T47D (cell line): ENCODE measurements around the gene PCDH10.

ENCODE experiments used
- DNase-seq, 2 experiments: peaks; one replicate each; pipeline versions ENCODE4 v3.0.0 to v3.0.0-alpha.2; 2011 to 2012; ENCODE audit warnings: low read depth in 1 of 2, low spot score in 1 of 2
- JUND ChIP-seq: IDR thresholded peaks from 2 replicates; pipeline ENCODE4 v1.6.1; 2012; ENCODE audit warnings: low read depth
- in situ Hi-C: cut with HindIII; loops from 2 replicates; pipeline ENCODE4 v1.10.0; 2016; ENCODE audit warnings: low sequenced_read_pairs, low pct_unique_long_range_greater_than_20kb

The PCDH10 gene

DNA sequence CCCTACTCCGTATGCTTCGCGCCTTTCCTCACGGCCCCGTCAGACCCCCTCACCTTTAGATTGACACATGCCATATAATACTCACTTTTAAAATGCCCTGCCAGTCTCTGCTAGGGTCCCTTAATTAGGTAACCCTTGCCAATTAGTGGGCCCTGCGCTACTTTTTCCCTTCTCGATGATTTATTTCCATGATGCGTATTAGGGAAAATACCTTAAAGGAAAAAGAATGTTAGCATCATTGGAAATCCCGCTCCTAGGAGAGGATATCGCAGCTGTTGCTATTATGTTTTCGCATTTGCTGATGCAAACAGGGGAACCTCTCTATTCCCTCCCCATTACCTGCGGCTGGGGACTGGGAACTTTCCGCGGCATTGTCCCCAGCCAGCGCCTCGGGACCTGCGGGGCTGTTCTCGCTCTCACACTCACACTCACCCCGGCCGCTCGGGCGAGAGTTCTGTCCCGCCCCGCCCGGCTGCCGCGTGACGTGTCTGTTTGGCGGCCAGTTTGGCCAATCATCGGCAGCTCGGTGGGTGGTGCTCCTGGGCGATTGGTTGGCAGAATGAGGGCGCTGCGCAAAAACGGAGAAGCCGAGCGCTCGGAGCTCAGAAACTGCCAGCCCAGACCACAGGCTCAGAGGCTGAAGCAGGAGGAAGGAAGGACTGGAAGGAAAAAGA is at the start of gene PCDH10:
PCDH10 (plus strand) TSS at position 605 of the 674 bp plus-strand sequence. CDS start 847 bp downstream, outside the sequence.
- no peak for TF ChIP-seq JUND
- in situ Hi-C loops = no loop called here
- DNase-seq = no peak

- TF ChIP-seq JUND = no peak
- in situ Hi-C loops = no loop called here
- no peak for DNase-seq
Measured at GRCh38 chr4:133102043-133102442, 47.1 kb upstream of the PCDH10 start.

DNA sequence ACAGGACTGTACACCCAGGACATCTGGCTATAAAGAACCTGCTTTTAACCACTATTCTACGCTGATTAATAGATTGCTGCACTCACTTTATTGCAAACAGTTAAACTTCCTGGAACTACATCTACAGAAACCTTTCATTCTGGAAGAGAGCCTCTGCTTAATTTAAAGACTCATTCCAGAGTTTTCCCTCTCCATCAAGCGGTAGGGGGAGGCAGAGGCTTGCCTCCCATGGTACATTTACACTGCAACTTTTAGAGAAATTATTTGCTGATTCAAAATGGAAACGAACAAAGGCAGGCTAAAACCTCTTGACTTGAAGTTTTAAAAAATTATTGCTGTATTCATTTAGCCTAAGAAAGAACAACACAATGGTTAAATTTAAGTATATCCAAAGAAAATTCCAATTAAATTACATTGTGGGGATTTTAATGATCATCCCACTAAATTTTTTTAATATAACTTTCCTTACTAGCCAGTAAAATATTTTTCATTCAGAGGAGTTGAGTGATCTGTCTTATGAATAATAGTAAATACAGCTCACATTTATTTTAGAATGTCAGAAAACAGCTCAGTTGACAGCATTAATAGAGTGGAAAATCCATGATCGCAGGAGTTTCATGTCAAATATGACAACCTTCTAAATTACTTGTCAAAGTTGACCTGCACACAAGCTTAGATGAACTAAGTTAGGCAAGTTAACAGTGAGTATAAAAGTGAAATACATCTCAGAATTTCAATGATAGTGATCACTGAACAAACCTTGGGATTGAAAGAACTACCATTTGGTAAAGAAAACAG is 46.3 kb upstream of the PCDH10 start:
- TF ChIP-seq JUND = no peak
- DNase-seq = peak in 1 of 2 experiments; percentile 7
- in situ Hi-C loops = no loop called here

GRCh38 chr4:133112641-133113040 is 36.5 kb upstream of the PCDH10 start:
- in situ Hi-C loops = no loop called here
- no peak for DNase-seq
- TF ChIP-seq JUND = no peak

DNA sequence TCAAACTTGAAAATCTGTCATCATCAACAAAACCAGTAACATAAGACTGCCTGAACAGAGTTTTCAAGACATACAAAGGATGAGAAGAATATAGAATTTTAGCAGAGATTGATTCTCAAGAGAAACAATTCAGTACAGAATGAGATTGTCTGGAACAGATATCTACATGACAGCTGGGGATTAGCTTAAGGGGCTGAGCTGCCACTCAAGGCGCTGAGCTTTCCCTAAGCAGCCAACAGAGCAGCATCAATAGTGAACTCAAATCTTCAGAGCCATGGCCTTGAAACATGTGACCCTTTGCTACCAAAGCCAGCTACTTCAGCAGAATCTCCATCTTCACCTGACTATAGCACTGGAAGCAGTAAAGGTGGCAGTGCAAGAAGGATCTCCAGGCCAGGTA is 24.3 kb upstream of the PCDH10 start:
- no peak for DNase-seq
- in situ Hi-C loops = no loop called here
- TF ChIP-seq JUND = no peak

GRCh38 chr4:133127500-133127899 is 21.6 kb upstream of the PCDH10 start:
- in situ Hi-C loops = no loop called here
- no peak for DNase-seq
- no peak for TF ChIP-seq JUND

DNA sequence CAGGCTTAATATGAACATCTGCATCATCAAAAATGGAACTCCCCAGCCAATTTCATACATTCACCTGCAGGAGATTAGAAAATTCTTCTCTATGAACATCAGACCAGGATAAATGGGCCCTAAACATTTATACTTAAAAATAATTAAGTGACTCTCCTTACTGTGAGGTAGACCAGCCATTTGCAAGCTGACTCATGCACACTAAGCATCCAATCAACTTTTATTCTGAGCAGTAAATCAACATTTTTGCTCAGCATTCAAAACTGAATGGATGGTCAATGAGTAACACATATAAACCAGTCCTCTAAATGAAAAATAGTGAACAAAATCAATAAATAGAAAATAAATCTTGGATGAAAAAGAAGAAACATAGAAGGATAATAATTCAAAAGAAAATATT is 19.9 kb upstream of the PCDH10 start:
- in situ Hi-C loops = no loop called here
- TF ChIP-seq JUND = no peak
- no peak for DNase-seq

- DNase-seq = no peak
- no peak for TF ChIP-seq JUND
- in situ Hi-C loops = no loop called here
Measured at GRCh38 chr4:133130171-133130570, 18.9 kb upstream of the PCDH10 start.

DNA sequence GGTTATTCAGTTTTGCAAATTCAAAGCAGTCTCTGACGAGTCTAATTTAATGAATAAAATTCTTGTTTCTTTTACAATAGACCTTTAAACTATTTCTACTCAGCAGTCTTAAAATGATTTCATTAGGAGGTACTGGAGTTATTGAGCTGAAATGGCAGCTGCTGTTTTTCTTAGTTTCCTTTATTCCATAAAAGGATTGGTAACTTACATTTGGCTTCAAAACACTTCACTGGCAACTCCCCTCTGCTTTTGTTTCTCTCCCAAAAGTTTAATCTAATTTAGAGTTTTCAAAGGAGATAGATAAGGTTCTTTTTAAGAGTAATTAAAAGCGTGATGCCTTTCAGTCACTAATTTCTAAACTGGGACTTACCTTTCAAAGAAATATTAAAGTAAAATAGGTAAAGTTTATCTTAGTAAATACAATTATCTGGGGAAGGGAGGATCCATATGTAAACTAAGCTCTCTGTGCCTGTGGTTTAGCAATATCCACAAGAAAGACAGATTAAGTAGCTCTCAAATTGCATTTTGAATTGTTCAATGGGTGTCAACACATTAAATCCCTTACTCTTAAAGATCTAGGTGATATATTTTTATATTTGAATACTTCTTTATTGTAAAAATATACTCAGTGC is 17.1 kb upstream of the PCDH10 start:
- in situ Hi-C loops = no loop called here
- no peak for TF ChIP-seq JUND
- DNase-seq = no peak

DNA sequence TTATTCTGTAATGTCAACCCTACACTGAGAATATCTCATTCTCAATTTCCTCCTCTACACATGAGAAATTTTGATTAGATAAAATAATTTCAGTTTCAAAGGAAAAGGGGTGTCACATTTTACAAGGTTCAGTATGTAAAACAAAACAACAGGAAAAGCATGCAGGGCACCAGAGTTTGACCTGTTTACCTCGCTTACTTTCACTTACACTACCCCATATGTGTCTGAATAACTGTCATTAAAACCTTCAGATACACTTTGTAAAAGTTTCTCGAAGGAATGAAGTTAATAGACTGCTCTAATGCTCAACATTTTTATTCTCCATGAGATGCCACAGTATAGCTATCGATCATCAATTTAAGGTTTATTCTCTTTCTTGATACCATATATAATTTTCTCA is 12.3 kb upstream of the PCDH10 start:
- TF ChIP-seq JUND = no peak
- in situ Hi-C loops = no loop called here
- no peak for DNase-seq

- in situ Hi-C loops = no loop called here
- peak in 1 of 2 experiments; percentile 4 for DNase-seq
- TF ChIP-seq JUND = no peak
Measured at GRCh38 chr4:133137571-133137970, 11.5 kb upstream of the PCDH10 start.

DNA sequence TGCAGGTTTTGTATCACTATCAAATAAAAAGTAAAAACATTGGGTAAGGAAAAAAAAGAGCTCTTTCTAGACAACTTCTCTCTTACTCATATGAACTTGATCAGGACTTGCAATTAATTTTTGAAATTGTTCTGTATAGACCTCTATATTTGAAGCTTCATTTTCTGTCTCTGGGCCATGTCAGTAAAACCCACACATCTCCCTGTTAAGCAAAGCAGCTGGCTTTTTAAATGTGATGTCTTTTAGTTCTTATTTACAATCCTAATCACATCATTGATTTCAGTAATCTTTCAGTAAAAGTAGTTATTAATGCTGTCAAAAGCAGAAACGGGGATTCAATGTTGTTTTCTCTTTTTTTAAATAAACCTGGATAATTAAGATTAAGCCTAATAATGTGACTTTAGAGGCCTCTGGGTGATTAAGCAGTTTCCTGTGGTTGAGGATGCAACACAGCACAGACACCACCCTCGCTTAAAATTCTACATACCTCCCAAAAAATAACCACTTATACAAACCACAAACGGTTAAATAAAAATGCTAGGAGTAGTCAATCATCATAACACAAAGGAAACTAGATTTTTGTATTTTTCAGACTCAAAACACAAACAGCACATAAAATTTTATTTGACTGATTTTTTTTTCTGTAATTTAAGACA is 5.2 kb upstream of the PCDH10 start:
- in situ Hi-C loops = no loop called here
- no peak for DNase-seq
- TF ChIP-seq JUND = no peak
